Cardiac ventricle fibroblast (primary cell): Measurements from ENCODE around the gene SEMA6B. TPM values are rescaled to one million over a fixed set of nuclear protein-coding genes. Genes with fewer than 3 reads are reported as not detected.

ENCODE experiments used
- total RNA-seq: library from RNA; depleted of rRNA; stranded (reverse); fragments of >200 nt; gene quantifications from 2 replicates; pipeline ENCODE4 v1.2.3, GENCODE V29; 2015

SEMA6B gene
- total RNA-seq: 11.2 and 12.2 TPM in 2 replicates

GRCh38 chr19:4559569-4559968 lies at the start of gene SEMA6B:
TSS of gene SEMA6B (minus strand) at chr19:4559684. CDS start at chr19:4558457, 1,227 bp downstream.

GRCh38 chr19:4539693-4540581 lies 19.5 kb downstream of the SEMA6B start, which contains the start of gene LRG1:
TSS of gene LRG1 (minus strand) at chr19:4540036. CDS start at chr19:4540013, 23 bp downstream.

GRCh38 chr19:4534836-4535658 lies 24.4 kb downstream of the SEMA6B start, which contains the start of gene PLIN5:
TSS of gene PLIN5 (minus strand) at chr19:4535224. CDS start at chr19:4534074, 1,150 bp downstream.

GRCh38 chr19:4518345-4519171 lies 40.9 kb downstream of the SEMA6B start, which contains the start of gene PLIN4:
TSS of gene PLIN4 (minus strand) at chr19:4518486. CDS start at chr19:4518272, 214 bp downstream.

Other genes starting within 250 kb of the SEMA6B start
- 3.6 TPM in 2 replicates for gene STAP2, start 220.9 kb downstream of the SEMA6B start, total RNA-seq
- 2.7 and 4.0 TPM in 2 replicates for gene MPND, start 216.1 kb downstream of the SEMA6B start, total RNA-seq
- gene SH3GL1, start 159.1 kb downstream of the SEMA6B start, total RNA-seq: 76.0 and 86.1 TPM in 2 replicates
- gene CHAF1A, start 157.0 kb downstream of the SEMA6B start, total RNA-seq: 2.7 and 2.9 TPM in 2 replicates
- gene UBXN6, start 101.9 kb downstream of the SEMA6B start, total RNA-seq: 53.5 and 63.2 TPM in 2 replicates
- gene HDGFL2, start 87.4 kb downstream of the SEMA6B start, total RNA-seq: 53.7 and 63.0 TPM in 2 replicates
- 11.9 and 12.7 TPM in 2 replicates for gene PLIN4, start 41.2 kb downstream of the SEMA6B start, total RNA-seq
- gene PLIN5, start 24.5 kb downstream of the SEMA6B start, total RNA-seq: 0.59 and 1.4 TPM in 2 replicates
- 1.4 and 1.5 TPM in 2 replicates for gene LRG1, start 19.6 kb downstream of the SEMA6B start, total RNA-seq
- gene TNFAIP8L1, start 79.8 kb upstream of the SEMA6B start, total RNA-seq: 7.9 and 8.5 TPM in 2 replicates
- 88.0 and 93.9 TPM in 2 replicates for gene MYDGF, start 110.7 kb upstream of the SEMA6B start, total RNA-seq
- gene DPP9, start 164.2 kb upstream of the SEMA6B start, total RNA-seq: 34.0 and 51.1 TPM in 2 replicates
- 7.2 and 7.8 TPM in 2 replicates for gene FEM1A, start 232.1 kb upstream of the SEMA6B start, total RNA-seq